HG02970 (cell line): Measurements from ENCODE around the gene TMEM9.
A peak's percentile ranks its signal among the peaks of the same experiment; 100 is the strongest.
"Not testable (repeated sequence)": the region's sequence is repeated elsewhere in the genome, so short reads cannot be mapped to it uniquely, and the experiment has no call there.

Experiments used
- ATAC-seq: cut with Tn5 transposase; IDR thresholded peaks from one replicate; pipeline ENCODE4 v1.9.1; 2021; ENCODE audit warnings: mild to moderate bottlenecking, moderate library complexity, moderate number of reproducible peaks; ENCODE audit not compliant: unreplicated experiment, low FRiP score

The TMEM9 gene

DNA sequence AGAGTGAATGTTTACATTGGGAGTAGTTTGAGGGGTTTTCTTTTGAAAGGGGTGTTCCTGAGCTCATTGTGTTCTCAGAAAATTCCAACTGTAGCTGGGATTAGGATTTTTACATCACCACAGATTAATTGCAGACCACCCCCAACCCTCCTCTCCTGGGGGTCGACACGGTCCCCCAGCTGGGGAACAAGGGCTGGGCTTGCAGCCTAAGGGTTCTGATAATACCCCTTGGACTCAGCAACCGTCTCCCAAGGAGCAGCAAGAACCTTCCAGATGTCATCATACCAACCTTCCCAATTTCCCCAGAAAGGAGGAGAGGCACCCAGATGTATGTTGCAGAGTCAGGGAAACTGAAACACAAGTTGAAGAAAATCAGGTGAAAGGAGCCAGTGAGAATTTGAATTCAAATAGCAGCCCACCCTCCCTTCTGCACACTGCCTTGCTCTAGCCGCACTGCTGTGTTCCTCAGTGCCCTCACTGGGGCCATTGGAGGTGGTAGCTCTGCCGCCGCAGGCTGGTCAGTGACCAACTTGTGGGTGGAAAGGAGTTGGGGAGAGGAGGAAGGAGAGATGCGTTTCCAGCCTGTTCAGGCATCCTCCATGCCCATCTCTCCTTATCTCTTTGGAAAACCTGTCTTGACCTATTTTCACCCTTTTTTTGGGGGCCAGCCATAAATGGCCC is 21.7 kb upstream of the TMEM9 start:
- no peak for ATAC-seq

DNA sequence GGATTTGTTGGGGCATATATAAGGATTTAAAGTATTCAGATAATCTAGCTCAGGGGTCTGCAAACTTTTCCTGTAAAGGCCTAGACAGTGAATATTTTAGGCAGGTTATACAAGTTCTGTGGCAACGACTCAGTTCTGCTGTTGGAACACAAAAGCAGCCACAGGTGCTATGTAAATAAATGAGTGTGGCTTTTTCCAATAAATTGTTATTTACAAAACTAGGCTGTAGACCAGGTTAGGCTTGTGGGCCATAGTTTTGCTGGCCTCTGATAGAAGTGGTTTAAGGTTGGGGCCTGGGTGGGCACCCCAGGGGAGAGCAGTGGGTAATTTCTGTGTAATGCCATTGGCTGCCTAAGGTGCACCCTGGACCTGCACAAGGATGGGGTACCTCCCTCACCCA is 19.5 kb upstream of the TMEM9 start:
- ATAC-seq, result no peak

DNA sequence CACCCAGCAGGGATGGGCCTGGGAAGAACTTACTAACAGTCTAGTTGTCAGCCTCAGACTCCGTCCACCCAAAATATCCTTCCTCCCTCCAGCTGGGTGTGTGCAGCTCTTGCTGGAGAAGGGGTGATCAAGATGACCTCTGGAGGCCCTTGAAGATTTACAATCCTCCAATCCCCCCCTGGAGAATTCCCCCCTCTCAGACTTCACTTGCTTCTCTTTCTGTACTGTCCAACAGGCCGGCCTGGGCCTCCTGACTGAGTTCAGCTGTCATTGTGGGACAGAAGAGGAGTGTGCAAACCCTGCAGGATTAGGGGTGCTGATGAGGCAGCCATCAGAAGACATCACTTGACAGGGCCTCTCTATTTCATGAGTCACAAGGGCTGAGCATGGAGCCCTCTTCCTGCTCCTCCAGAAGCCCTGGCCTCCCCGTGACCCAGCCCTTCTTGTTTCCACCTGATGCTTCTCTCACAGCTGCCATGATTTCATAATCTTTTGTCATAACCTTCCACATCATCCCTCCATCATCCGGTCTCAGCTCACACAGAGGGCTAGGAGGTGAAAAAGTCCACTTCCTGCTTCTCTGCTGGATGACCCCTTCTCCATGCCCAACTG is 18.8 kb upstream of the TMEM9 start:
- ATAC-seq, result no peak

DNA sequence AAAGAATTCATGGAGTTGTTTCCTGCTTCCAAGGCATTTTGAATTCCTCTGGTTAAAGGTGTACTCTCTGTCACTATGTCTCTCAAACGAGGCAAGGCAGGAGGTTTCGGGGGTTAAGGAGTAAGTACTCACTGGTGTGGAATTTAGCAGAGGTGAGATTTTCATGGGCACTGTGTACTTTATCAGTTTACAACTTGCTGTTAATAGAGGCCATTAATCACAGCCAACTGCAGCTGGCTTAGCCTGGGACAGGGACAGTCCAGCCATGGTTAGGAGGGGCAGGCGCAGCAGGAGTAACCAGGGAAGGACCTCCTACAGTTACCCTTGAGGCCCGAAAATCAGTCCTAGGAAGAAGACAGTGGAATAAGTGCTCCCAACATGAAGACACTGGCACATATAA is 18.1 kb upstream of the TMEM9 start:
- no peak for ATAC-seq

DNA sequence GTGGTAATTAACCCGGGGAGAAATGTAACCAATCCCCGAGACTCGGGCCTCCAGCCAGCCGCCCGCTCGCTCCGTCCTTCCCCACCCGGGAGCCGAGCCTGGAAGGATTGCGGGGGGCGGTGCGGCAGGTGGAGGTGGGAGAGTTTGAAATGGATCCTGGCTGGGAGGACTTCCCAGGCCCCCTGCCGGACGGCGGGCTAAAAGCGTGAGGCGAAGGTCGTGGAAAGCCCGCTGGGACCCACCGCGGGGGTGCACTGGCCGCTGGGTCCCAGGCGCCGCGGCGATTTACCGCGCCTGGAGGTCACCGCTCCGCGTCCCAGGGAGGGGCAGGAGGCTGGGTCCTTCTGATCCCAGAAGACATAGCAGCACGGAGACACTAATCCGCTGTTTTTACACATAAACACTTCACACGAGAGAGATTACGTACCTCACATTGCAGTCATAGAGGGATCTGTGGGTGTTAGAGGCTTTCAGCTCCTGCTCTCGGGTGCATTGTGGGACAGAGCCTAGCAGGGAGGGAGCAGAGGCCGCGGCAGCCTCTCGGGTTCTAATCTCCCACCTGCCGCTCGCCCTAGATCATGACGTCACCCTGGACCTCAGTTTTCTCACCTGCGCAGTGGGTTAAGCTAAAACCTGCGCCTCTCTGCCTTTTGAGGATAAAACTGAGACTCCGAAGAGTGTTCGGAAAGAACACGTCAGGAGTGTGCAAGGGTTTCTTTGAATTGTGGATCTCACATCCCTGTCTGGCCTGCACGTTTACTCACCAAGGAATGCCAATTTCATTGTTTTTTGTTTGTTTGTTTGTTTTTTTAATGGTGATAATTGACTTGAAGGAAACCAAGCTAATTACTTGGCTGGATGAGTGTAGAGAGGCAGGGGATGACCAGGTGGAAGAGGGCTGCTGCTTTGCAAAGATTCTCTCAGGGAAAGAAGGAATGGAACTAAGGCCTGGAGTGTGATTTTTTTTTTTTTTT is 17.1 kb upstream of the TMEM9 start:
- peak; percentile 11 for ATAC-seq

DNA sequence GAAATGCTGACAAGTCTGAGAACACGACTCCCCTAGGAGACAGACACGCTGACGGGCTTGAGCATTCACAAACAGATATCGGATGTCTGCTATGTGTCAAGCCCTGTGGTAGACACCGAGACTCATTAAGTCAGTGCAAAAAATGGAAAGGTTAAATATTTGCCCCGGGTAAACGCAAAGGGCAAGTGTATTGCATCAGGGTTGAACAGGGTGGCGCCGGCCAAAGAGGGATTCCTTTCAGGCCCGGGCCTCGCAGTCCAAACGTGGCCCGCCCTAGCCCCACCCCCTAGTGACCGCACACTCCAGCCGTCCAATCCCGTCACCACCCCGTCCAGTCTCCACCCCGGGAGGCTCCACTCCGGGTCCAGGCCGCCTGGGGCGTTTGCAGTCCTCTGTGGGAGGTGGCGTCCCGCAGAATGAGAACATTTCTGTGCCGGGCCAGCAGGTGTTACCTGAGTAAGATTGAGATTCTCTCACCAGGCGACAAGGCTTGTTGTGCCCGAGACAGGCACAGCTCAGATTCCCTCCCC is 16.3 kb upstream of the TMEM9 start:
- peak; percentile 88 for ATAC-seq

DNA sequence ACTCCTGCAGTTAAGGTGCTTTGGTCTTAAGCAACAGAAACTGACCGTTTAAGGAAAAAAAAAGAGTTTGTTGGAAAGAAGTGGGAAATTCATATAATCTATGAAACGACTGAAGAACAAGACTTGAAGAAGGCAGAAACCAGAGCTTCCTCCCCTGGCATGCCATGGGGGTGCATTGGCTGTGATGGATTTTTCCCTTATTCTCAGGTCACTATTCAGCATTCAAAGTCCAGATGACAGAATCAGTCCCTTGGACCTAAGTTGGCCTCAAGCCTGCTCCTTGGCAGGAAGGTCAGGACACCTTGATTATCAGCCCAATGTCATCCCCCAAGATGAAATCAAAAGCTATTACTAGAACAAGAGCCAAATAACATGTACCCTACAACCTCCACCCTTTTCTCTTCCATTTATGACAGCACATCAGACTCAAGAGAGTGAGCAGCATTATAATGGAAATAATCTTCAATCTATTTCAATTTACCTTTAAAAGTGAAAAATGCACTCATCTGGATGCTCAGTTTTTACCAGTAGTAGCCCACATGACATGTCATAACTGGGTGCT is 15.8 kb upstream of the TMEM9 start:
- no peak for ATAC-seq

DNA sequence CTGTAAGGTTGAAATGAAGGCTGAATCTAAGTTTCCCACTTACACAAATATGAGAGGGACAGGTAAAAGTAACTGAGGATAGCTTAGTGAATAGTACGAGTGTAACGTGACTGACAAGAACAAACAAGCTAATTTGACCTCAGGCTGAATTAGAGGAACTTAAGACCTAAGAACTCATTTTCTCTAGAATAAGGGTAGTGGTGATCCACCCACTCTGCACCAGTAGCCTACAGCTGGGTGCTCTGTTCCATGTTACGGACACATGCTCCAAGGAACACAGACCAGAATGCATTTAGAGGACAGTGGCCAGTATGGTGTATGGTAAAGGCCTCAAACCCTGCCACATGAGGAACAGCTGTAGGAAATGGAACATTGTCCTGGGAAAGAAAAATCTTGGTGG is 14.9 kb upstream of the TMEM9 start:
- no peak for ATAC-seq

DNA sequence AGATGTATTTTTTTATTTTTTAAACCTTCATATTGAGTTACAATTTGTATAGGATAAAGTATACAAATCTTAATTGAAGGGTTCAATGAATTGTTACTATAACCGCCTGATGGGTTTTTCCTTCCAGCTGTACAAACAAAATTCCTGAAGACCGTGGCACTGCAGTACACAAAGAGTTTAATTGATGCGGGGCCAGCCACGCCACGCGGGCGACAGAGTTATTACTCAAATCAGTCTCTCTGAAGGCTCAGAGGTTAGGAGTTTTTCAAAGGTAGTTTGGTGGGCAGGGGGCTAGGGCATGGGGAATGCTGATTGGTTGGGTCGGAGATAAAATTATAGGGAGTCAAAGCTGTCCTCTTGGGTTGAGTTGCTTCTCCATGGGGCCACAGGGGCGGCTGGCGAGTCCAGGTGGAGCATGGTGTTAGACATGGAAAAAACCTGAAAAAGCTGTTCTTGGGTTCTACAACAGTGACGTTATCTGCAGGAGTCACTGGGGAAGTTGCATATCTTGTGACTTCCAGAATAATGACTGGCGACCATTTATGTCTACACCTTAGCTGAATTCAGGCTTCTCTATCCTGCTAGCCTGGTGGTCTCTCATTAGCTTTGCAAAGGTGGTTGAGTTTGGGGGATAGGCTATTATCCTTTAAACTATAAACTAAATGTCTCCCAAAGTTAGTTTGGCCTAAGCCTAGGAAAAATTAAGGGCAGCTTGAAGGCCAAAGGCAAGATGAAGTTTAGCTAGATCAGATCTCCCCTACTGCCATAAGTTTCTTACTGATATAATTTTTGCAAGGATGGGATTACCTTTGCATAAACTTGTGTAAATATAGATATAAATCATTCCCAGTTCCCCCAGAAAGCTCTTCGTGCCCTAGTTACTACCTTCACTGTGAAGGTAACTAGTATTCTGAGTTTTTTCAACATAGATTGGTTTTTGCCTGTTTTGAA is 13.0 kb upstream of the TMEM9 start:
- no peak for ATAC-seq

DNA sequence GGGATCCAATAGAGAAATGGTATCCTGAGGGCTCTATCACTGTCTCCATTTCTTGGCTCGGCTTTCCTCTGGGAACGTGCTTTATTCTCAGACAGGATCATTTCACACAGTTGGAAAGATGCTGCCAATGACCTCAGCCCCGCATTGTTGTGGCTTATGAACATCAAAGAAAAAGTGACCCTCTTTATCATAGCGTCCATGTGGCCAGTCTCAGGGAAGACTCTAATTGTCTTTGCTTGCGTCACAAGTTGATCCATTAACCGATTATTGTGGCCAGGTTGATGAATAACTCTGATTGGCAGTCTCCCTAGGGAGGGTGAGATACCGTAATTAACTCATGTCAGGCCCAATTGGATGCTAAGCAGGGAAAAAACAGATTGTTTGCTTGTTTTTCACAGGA is 10.4 kb upstream of the TMEM9 start:
- ATAC-seq, result no peak

DNA sequence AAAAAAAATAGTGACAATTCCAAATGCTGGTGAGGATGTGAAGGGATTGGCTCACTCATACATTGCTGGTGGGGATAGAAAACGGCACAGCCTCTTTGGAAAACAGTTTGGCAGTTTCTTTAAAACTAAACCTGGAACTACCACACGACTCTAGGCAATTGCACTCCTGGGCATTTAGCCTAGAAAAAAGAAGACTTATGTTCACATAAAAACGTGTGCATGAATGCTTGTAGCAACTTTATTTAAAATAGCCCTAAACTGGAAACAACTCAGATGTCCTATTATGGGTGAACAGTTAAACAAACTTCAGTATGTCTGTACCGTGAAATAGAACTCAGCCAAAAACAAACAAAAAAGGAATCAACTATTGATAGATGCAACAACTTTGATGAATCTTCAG is 9.4 kb upstream of the TMEM9 start:
- ATAC-seq, result no peak

DNA sequence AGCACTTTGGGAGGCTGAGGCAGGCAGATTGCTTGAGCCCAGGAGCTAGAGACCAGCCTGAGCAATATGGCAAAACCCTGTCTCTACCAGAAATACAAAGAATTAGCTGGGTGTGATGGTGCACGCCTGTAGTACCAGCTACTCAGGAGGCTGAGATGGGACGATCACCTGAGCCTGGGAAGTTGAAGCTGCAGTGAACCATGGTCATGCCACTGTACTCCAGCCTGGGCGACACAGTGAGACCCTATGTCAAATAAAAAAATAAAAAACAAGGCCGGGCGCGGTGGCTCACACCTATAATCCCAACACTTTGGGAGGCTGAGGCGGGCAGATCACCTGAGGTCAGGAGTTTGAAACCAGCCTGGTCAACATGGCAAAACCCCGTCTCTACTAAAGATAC is 8.8 kb upstream of the TMEM9 start:
- ATAC-seq, result not testable (repeated sequence)

DNA sequence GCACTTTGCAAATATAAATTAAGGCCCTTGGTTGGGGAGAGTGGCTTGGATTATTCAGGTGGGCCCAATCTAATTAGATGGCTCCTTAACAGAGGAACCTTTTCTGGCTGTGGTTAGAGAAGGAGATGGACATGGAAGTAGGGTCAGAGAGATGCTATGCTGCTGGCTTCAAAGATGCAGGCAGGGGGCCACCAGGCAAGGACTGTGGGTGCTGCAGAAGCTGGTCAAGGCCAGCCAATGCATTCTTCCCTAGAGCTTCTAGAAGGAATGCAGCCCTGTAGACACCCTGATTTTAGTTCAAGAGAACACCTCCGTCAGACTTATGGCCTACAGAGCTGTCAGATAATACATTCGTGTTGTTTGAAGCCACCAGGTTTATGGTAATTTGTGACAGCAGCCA is 3.7 kb upstream of the TMEM9 start:
- no peak for ATAC-seq

DNA sequence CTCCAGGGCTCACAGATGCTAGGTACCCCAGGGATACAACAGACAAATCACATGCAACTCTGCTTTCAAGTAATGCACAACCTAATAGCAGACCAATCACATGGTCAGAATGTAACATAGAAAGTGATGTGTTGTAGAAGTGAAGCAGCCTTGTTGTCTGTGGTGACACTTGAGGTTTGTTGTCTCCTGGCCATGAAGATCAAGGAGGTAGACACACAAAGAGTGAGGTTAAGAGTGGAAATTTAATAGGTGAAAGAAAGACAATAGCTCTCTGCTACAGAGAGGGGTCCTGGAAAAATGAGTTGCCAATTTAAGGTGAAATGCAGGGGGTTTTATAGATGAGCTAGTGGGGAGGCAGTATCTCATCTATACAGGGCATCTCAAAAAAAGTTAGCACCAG is 2.5 kb upstream of the TMEM9 start:
- no peak for ATAC-seq

DNA sequence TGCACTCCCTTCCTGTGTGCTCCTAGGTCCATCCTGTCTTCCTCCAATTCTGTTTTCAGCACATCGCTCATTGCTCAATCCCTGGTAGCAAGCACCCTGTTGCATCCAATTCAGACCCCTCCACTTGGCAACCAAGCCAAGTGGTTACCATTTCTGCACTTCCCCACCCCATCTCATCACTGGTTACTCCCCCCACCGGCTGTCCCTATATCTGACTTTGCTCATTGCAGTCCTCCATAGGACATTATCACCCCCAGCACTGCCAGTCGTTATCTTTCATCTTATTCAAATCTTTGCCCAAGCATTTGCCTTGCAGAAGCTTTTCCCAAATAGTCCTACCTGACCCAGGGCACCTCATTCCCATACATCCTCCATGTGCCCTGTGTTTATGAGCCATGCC is 2.1 kb upstream of the TMEM9 start:
- no peak for ATAC-seq

DNA sequence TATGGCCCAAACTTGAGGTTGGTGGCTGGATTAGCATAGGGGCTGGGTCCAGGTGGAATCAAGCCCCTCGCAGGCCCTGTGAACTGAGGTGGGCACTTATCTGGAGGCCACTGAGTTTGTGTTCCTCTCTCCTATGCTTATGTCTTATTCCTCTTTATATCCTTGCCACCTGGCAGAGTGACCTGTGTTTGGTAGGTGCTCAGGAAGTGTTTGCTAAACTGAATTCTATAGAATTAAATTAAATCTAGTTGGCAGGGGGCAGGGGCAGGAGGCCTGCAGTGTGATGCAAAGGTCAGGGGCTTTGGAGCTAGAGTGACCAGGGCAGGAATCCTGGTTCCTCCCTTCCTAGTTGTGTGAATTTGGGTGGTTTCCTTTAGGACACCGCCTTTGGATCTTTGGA is 1.1 kb upstream of the TMEM9 start:
- no peak for ATAC-seq

DNA sequence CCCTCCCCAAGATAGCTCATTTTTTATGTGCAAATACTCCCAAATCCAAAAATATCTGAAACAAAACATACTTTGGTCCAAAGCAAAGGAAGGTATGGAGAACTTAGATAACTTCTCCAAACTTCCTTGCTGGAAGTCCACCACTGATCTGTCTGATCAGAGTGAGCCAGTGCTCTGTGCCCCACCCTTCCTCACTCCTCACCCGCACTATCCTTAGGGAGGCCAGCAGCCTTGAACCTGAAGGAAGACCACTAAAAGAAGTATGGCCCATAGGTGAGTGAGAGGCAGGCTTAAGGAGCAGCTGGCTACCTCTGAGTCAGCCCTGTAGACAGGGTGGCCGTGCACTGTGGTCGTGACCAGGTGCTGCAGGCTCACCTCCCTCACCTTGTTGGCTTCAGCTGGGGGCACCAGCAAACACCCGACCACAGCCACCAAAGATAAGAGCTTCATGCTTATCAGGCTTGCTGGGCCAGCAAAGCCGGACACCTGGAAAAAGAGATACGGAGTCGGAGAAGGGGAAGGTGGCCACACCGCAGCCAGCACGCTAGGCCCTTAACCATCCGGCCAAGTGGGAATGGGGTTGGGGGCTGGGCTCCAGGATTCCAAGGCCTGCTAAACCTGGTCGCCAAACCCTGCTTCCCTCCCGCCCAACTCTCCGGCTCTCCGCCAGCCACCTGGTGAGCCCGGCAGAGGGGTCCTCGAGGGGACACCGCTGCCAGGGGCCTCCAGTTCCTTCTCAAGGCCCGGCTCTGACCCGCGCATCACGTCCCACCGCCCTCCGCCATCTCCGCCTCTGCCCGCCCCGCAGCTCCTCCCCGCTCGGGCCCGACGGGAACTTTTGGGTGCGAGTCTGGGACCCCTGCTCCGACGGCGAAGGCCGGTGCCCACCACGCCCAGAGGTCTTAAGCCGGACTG is 543 bp downstream of the TMEM9 start:
- ATAC-seq, result peak; percentile 43

DNA sequence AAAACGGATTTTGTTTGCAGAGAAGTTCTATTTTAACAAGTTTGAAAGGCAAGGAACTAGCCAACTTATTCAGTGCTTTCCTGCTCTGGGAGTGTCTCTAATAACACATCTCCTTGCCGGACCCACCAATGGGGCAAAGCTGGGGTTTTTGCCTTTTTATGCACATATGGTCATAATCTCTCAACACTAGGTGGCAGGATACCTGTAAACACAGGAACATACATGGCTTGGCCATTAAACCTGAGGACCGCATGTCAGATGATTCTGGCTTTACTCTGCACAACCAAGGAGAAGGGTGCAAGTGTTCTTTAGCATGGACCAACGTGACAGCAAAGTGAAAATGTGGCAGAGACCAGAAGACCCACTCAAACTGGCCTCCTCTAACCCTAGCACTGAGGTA is 4.9 kb downstream of the TMEM9 start:
- ATAC-seq, result no peak
